ENCODE measurements around the gene ACTG1.

The ACTG1 gene

DNA sequence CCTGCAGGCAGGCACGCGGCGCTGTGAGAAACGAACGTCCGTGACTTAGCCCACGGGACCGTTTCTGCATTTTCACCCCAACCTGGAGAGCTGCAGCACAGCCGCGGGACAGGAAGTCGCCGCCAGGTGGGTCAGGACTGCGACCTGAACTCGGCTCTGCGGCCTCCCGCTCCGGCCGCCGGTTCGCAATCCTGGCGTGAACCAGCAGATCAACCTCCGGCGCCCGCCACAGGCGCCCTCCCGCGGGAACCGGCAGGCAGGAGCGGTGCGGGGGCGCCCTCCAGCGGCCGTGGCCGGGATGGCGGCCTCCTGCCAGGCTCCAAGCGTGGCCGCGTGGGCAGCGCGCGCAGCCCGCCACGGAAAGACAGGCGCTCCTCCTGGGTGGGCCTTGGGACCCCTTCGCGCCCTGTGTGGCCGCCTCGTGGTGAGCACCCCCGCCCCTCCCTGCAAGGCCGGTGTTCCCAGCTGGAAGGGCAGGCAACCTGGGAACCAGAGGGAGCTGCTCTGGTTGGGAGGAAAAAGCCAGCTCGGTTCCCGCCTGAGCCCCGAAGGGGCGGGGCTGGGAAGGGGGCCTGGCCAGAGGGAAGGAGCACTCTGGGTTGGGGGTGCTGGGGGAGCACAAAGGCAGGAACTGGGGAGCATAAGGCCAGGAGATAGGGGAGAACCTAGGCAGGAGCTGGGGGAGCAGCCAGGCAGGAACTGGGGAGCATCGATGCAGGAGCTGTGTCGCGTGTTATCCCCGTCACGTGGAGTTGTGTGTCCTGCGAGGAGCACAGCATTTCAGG lies 28.2 kb downstream of the ACTG1 start:
- no peak for TF ChIP-seq ZNF274 (IDR thresholded peaks at IDR 0.05; ENCODE audit: low read depth, low read length)
- H3K4me3 ChIP-seq (ENCODE audit: low read length): no peak overlapping the region; the same call in 1 of the 2 replicates

DNA sequence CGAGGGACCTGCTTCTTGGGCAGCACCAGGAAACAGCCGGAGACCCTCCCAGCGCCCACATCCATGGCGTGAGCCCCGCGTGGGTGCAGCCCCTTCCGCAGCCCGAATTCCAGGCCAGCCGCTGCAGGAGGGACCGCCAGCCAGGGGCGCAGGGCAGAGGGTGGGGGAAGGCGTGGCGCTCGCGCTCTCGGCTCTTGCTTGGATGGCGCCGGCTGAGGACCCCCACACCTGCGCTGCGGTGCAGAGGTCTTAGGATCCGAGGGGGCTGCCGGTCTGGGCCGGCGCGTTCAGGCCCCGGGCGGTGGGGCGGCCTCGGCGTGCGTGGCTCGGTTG lies 28.8 kb downstream of the ACTG1 start:
- no peak for TF ChIP-seq ZNF274 (IDR thresholded peaks at IDR 0.05; ENCODE audit: low read depth, low read length)
- H3K4me3 ChIP-seq (ENCODE audit: low read length): no peak overlapping the region; the same call in 1 of the 2 replicates

DNA sequence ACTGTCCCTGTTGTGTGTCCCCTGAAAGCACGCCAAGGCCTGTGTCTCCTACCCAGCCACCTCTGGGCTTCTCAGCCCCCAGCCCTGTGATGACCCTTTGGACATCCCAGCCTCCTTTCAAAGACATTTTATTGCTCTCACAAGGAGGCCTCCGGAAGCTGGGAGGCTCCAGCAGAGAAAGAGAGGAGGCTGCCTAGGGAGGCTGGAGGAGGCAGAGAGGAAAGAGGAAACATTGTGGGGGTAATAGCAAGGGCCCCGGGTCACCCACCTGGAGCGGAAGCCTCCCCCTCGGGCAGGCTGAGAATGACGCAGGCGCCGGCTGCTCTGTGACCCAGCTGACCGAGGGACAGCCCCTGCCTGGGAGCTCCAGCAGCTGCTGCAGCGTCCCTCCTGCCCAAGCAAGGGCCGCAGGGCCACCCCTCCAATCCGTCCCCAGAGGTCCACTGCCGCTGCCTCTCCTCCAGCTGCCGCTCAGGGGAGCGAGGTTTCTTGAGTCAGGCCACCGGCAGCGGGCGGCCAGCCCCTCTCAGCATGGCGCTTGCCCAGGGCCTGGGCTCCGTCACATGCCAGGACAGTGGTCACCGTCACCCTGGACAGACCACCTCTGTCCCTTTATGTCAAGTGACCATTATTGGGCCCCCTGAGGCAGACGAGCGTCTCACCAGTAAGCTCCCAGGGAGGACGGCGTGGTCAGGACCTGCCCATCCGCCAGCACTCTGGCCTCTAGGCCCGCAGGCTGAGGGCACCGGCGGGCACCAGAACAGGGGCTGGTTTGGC lies 29.3 kb downstream of the ACTG1 start:
- TF ChIP-seq ZNF274 (IDR thresholded peaks at IDR 0.05; ENCODE audit: low read depth, low read length): no peak
- no peak overlapping the region; the same call in 1 of the 2 replicates for H3K4me3 ChIP-seq (ENCODE audit: low read length)

DNA sequence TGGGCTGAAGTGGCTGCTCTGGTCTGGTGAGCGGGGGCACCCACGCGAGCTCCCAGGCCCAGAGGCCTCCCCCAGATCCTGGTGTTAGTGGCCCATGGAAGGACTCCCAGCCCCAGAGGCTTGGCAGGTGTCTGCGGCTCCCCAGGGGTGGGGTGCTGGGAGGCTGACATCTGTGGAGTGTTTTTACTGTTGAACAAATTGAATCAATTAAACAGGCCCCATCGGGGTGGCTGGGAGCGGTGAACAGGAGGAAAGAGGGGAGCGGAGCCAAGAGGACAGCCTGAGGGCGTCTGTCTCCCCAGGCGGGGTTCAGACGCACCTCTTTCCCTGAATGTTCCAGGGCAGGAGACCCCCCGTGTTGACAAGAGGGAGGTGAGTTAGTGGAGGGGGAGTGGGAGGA lies 29.9 kb downstream of the ACTG1 start:
- no peak overlapping the region for H3K4me3 ChIP-seq (ENCODE audit: low read length)
- TF ChIP-seq ZNF274 (IDR thresholded peaks at IDR 0.05; ENCODE audit: low read depth, low read length): no peak

DNA sequence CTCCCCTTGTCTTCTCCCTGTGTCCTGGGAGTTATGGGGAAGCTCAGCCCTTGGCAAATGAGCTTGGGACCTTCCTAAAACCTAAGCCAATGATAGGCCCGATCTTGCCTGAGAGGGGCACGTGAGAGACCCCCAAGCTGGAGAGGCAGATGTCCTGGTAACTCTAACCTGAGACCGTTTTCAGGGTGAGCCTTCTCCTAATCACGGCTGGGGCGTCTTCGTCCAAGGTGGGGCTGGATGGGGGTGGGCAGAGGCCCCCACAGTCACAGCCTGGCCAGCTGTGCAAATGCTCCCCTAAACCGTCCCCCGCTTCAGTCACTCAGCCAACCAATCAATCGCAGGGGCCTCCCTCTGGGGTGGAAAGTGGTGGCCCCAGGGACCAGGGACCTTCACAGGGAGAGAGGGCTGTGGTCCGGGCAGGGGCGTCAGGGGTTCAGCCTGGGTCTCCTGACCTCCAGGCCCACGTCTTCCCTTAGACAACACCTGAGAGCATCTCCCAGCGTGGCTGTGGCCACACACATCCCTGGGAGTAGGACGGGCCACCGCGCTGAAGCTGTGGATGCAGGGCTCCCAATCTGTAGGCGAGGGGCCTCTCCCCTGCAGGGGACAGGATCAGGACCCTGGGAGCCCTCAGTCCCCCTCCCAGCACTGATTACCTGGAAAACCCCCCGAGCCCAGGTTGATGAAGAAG lies 30.6 kb downstream of the ACTG1 start:
- no peak for TF ChIP-seq ZNF274 (IDR thresholded peaks at IDR 0.05; ENCODE audit: low read depth, low read length)
- H3K4me3 ChIP-seq (ENCODE audit: low read length): peak overlapping the region; percentile 10; the same call in 1 of the 2 replicates

DNA sequence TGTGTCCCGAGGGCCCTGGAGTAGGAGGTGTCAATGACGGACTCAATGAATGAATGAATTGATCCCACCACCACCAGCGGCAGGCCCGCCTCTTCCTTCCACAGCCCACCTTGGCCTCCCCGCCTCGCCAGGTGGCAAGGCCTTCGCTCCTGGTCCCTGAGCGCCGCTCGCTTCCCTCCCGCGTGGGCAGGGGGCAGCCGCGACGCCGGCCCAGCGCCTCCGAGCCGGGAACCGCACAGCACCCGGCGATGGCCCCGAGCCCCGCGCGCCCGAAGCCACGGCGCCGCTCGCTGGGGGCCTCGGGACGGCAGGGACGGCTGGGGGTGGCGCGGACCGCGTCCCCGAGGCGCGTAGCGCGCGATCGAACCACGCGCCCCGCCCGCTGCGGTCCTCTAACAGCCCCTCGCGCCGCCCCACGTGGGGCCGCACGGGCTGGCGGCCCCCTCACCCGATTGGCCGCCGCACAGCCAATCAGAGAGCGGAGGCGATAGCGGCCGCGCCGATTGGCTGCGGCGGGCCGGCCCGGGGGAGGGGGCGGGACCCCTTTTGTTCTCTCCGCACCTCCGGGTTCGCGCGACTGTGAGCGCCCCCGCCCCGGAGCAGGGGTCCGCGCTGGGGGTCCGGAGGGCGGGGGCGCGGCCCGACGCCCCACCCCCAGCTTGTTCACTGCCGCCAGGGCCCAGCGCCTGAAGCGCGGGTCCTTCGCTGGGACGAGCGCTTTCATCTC lies 31.4 kb downstream of the ACTG1 start:
- H3K4me3 ChIP-seq (ENCODE audit: low read length): peak overlapping the region; percentile 10; the same call in 1 of the 2 replicates
- no peak for TF ChIP-seq ZNF274 (IDR thresholded peaks at IDR 0.05; ENCODE audit: low read depth, low read length)

DNA sequence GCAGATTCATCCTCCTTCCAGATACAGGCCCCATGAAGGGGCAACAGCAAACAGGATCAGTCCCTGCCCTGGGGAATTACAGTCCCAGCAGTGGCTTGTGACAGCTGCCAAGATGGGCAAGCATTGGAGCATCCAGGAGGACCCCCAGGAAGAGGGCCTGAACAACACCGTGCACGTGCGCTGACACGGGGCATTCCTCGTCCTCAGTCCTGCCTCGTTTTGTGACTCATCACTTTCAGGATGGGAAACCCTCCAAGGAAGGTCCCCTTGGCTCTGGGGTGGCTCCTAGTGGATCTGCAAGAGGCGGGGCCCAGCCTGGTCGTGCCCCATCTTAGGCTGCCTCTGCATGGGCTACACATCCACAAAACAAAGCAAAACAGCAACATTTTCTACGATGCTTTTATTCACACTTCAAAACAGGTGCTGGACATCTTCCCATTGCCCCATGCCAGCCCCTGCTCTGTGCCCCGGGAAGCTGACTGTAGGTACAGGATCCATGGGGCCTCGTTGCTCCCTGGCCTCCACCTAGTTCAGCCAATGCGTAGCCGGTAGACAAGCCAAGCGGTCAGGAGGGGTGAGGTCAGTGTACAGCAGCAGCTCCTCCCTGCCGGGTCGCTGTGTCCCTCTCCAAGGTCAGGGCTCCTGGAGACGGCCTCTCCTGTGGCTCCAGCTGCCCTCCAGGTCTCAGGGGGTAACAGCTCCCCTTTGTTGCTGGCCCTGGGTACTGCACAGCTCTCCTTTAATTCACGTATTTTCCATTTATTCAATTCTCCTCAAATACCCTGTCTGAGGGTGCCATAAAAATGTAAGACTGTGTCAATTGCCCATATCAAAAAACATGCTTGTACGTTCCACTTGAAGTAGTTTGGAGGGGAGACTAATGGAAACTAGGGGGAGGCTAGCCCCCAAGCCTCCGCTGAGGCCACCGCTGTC lies 32.2 kb downstream of the ACTG1 start:
- TF ChIP-seq ZNF274 (IDR thresholded peaks at IDR 0.05; ENCODE audit: low read depth, low read length): no peak

DNA sequence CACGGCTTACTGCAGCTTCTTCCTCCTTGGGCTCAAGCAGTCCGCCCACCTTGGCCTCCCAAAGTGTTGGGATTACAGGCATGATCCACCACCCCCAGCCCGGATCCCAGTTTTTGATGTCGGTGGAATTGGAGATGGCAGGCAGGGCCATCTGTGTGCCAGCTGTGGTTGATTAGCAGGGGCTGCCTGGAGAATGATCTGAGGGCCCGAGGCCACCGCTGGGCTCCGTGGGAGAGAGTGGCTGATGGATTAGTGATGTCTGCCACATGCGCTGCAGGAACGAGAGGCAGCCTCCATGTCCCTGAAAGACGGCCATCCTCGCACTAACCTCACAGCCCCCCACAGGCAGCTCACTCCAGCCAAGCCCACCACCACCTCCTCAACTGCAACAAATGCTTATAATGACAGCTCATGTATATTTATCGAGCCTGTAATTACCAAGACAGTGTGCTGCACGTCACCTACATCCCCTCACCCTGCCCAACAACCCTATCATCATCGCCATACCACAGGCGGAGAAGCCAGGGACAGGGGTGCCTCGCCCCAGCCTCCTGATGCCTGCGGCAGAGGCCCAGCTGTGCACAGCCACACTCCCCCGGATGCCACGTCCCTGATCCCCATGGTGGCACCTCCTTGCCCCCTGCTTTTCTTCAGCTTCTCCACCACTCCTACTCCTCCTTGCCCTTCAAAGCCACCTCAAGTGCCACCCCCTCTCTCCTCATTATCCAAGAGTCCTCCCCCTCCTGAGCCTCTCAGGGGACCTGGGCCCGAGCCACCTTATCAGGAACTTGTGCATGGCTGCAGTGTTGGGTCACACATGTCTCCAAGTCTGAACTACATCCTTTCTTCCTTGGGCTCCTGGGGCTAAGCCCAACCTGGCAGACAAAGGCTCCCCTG lies 33.2 kb downstream of the ACTG1 start:
- TF ChIP-seq ZNF274 (IDR thresholded peaks at IDR 0.05; ENCODE audit: low read depth, low read length): no peak
- no peak overlapping the region for H3K4me3 ChIP-seq (ENCODE audit: low read length)

More for the DNA sequence above, 32.2 kb downstream of the ACTG1 start:
- H3K4me3 ChIP-seq (ENCODE audit: low read length): no peak overlapping the region

DNA sequence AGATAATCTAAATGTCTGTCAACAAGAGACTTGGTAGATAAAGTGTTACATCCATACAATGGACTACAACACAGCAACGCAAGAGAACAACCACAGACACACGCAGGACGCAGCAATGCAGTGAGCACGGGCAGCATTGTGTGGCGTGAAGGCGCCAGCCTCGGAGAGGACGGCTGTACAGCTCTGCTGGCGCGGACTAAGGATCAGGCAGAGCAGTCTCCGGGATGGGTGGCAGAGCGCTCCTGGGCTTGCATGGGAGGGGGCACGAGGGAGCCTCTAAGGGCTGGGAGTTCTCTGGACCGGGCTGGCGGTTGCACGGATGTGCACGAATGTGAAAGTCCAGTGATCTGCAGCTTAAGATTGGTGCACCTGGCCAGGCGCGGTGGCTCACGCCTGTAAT lies 34.5 kb downstream of the ACTG1 start:
- TF ChIP-seq ZNF274 (IDR thresholded peaks at IDR 0.05; ENCODE audit: low read depth, low read length): no peak
- no peak overlapping the region for H3K4me3 ChIP-seq (ENCODE audit: low read length)

DNA sequence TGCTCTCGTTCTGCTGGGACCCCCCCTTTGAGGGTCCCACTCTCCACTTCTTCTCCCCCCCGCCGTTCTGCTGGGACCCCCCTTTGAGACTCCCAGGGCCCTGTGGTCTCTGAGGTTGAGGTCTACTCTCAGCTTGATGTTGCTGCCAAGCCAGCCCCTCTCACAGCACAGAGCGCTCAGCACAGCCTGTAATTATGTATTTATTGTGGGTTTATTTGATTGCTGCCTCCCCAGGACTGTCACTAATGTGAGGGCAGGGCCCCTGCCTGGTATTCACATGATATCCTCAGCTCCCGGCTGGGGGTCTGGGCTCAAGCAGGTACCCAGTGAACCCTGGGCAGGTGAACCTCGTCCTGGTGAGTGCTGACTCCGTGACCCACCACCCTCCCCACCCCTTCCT lies 35.4 kb downstream of the ACTG1 start:
- TF ChIP-seq ZNF274 (IDR thresholded peaks at IDR 0.05; ENCODE audit: low read depth, low read length): no peak
- H3K4me3 ChIP-seq (ENCODE audit: low read length): no peak overlapping the region

DNA sequence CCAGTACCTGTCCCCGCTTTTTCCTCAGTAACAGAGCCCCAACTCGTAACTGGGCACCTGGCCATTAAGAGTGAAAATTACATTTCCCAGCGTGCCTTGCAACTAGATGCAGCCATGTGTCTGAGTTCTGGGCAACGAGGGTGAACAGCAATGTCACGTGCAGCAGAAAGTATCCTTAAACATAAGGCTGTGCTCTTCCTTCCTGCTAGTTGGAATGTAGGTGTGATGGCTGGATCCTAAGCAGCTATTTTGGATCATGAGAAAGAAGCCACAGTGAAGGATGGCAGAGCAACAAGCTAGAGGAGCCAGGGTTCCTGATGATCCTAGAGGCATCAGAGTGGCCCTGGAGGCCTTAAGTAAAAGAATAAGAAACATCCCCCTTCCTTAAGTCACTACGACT lies 36.0 kb downstream of the ACTG1 start:
- no peak for TF ChIP-seq ZNF274 (IDR thresholded peaks at IDR 0.05; ENCODE audit: low read depth, low read length)
- no peak overlapping the region for H3K4me3 ChIP-seq (ENCODE audit: low read length)

DNA sequence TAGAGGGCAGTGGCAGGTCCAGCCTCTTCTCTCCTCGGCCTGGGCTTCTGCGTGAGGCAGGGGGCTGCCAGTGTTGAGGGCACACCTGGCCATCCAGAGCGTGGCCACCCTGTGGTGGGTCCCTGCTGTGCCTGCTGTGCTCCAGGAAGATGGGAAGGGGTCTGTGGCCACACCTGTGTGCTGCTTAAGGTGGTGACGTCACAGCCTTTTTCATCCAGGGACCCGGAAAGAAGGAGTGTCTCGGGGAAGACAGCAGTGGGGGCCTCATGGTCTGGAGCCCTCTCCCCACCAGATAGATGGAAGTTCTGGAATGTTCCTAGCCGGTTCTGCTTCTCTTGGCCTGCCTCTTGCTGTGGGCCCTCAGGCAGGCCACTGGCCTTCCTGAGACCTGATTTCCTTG lies 36.5 kb downstream of the ACTG1 start:
- H3K4me3 ChIP-seq (ENCODE audit: low read length): no peak overlapping the region
- TF ChIP-seq ZNF274 (IDR thresholded peaks at IDR 0.05; ENCODE audit: low read depth, low read length): no peak
